Measurements from ENCODE around the gene MCTP2.

MCTP2 gene

GRCh38 chr15:94298364-94298763 is 67.0 kb downstream of the MCTP2 start:
- DNase-seq, result no peak

- no peak for DNase-seq
These were observed 69.3 kb downstream of the MCTP2 start for GRCh38 chr15:94300612-94301011.

- no peak for DNase-seq
These were observed 73.8 kb downstream of the MCTP2 start for GRCh38 chr15:94305133-94305532.

GRCh38 chr15:94306700-94307650 is 75.6 kb downstream of the MCTP2 start:
- DNase-seq, result no peak

- DNase-seq, result no peak
These were observed 81.6 kb downstream of the MCTP2 start for GRCh38 chr15:94312946-94313345.

GRCh38 chr15:94314639-94315038 is 83.3 kb downstream of the MCTP2 start:
- no peak for DNase-seq

GRCh38 chr15:94317211-94317610 is 85.8 kb downstream of the MCTP2 start:
- no peak for DNase-seq

GRCh38 chr15:94322141-94322540 is 90.8 kb downstream of the MCTP2 start:
- no peak for DNase-seq

- no peak for DNase-seq
These were observed 91.7 kb downstream of the MCTP2 start for GRCh38 chr15:94323076-94323475.

GRCh38 chr15:94324117-94324826 is 92.9 kb downstream of the MCTP2 start:
- DNase-seq, result peak; percentile 60

- DNase-seq, result no peak
These were observed 93.7 kb downstream of the MCTP2 start for GRCh38 chr15:94324835-94325767.

- no peak for DNase-seq
These were observed 96.1 kb downstream of the MCTP2 start for GRCh38 chr15:94327356-94327936.

- DNase-seq, result no peak
These were observed 100.4 kb downstream of the MCTP2 start for GRCh38 chr15:94331731-94332130.

- no peak for DNase-seq
These were observed 104.3 kb downstream of the MCTP2 start for GRCh38 chr15:94335616-94336015.

- no peak for DNase-seq
These were observed 105.6 kb downstream of the MCTP2 start for GRCh38 chr15:94336817-94337467.

- DNase-seq, result no peak
These were observed 107.0 kb downstream of the MCTP2 start for GRCh38 chr15:94338243-94338846.

- DNase-seq, result no peak
These were observed 114.9 kb downstream of the MCTP2 start for GRCh38 chr15:94346282-94346681.

GRCh38 chr15:94348084-94348483 is 116.7 kb downstream of the MCTP2 start:
- no peak for DNase-seq

GRCh38 chr15:94351031-94351535 is 119.7 kb downstream of the MCTP2 start:
- DNase-seq, result no peak

GRCh38 chr15:94352636-94353487 is 121.5 kb downstream of the MCTP2 start:
- no peak for DNase-seq

Measured in right kidney (tissue), 1 donor.